Hepatocyte (in vitro differentiated cells): ENCODE data around the gene INCENP. TPM values are rescaled to one million over a fixed set of nuclear protein-coding genes. Genes with fewer than 3 reads are reported as not detected.

Source experiments
- DNase-seq: peaks from one replicate; pipeline ENCODE4 v3.0.0-alpha.2; 2016; ENCODE audit warnings: low spot score
- H2AFZ ChIP-seq: fragments of 200-600 bp; sonication (generic); 2 replicates; pipeline ENCODE4 v1.6.0; 2016; ENCODE audit warnings: antibody characterized with exemption, mild to moderate bottlenecking
- H3K27ac ChIP-seq: fragments of 200-600 bp; sonication (generic); 2 replicates; pipeline ENCODE4 v1.5.1; 2016; ENCODE audit warnings: mild to moderate bottlenecking
- H3K27me3 ChIP-seq: fragments of 200-600 bp; sonication (generic); 2 replicates; pipeline ENCODE4 v1.6.1; 2016
- H3K36me3 ChIP-seq: fragments of 200-600 bp; sonication (generic); replicated peaks from 2 replicates; pipeline ENCODE4 v1.5.1; 2016; ENCODE audit warnings: low read depth; ENCODE audit not compliant: insufficient read depth
- H3K4me1 ChIP-seq: fragments of 200-600 bp; sonication (generic); 2 replicates; pipeline ENCODE4 v1.5.1; 2016; ENCODE audit warnings: mild to moderate bottlenecking, moderate library complexity; ENCODE audit not compliant: insufficient read depth
- H3K4me2 ChIP-seq: fragments of 200-600 bp; sonication (generic); 2 replicates; pipeline ENCODE4 v1.6.0; 2016
- H3K4me3 ChIP-seq: fragments of 200-600 bp; sonication (generic); 2 replicates; pipeline ENCODE4 v1.5.1; 2016; ENCODE audit warnings: mild to moderate bottlenecking
- H3K79me2 ChIP-seq: fragments of 200-600 bp; sonication (generic); 2 replicates; pipeline ENCODE4 v1.6.0; 2017; ENCODE audit warnings: mild to moderate bottlenecking
- H3K9me2 ChIP-seq: fragments of 200-600 bp; sonication (generic); replicated peaks from 2 replicates; pipeline ENCODE4 v1.6.0; 2017; ENCODE audit warnings: mild to moderate bottlenecking; ENCODE audit not compliant: insufficient read depth
- H3K9me3 ChIP-seq: fragments of 200-600 bp; sonication (generic); 2 replicates; pipeline ENCODE4 v1.5.1; 2016; ENCODE audit warnings: low read depth, mild to moderate bottlenecking
- H4K20me1 ChIP-seq: fragments of 200-600 bp; sonication (generic); 2 replicates; pipeline ENCODE4 v1.6.0; 2016; ENCODE audit warnings: mild to moderate bottlenecking; ENCODE audit not compliant: insufficient read depth, poor library complexity, severe bottlenecking
- EZH2 ChIP-seq: fragments of 200-600 bp; sonication (generic); IDR thresholded peaks from 2 replicates; pipeline ENCODE4 v1.6.1; 2016; ENCODE audit warnings: antibody characterized with exemption, mild to moderate bottlenecking, borderline replicate concordance
- EZH2phosphoT487 ChIP-seq: fragments of 200-600 bp; sonication (generic); IDR thresholded peaks from one replicate; pipeline ENCODE4 v1.6.1; 2018; ENCODE audit warnings: antibody characterized with exemption, mild to moderate bottlenecking, low read depth, moderate library complexity; ENCODE audit not compliant: unreplicated experiment, severe bottlenecking
- WGBS: methylation state at CpG from one replicate; pipeline ENCODE4 v1.1.6; 2016; ENCODE audit warnings: low lambda C conversion rate; ENCODE audit errors: missing lambda C conversion rate; 5-methylcytosine and 5-hydroxymethylcytosine counted together
- polyA plus RNA-seq: library from polyadenylated mRNA; unstranded; fragments of >200 nt; fragmentation: Nextera tagmentation; extraction: Ambion mirVana; gene quantifications from 2 replicates; pipeline ENCODE4 v1.2.1, GENCODE V29; 2016
- total RNA-seq: library from RNA; depleted of rRNA; stranded (reverse); fragments of >200 nt; gene quantifications from 2 replicates; pipeline ENCODE4 v1.2.3, GENCODE V29; 2014
- TF ChIP-seq, protein P1 (sequence below): fragments of 200-600 bp; sonication (generic); IDR thresholded peaks from 2 replicates; pipeline ENCODE4 v1.5.1; 2016; ENCODE audit warnings: antibody characterized with exemption, mild to moderate bottlenecking; ENCODE audit not compliant: poor library complexity

The INCENP gene
- total and polyA plus RNA-seq, 2 experiments from 2014 or later = 2.2 to 12.8 TPM

DNA sequence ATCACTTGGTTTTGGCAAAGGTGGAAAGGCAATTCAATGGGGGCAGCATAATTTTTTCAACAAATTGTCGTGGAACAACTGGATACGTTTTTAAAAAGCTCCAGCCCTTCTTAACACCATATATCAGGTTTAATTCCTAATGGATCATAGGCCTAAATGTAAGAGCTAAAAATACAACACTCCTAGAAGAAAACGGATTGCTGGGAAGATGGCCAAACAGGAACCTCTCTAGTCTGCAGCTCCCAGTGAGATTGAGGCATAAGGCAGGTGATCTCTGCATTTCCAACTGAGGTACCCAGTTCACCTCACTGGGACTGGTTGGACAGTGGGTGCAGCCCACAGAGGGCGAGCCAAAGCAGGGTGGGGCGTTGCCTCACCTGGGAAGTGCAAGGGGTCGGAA, 33.8 kb downstream of the INCENP start:
- TF ChIP-seq, protein P1, sequence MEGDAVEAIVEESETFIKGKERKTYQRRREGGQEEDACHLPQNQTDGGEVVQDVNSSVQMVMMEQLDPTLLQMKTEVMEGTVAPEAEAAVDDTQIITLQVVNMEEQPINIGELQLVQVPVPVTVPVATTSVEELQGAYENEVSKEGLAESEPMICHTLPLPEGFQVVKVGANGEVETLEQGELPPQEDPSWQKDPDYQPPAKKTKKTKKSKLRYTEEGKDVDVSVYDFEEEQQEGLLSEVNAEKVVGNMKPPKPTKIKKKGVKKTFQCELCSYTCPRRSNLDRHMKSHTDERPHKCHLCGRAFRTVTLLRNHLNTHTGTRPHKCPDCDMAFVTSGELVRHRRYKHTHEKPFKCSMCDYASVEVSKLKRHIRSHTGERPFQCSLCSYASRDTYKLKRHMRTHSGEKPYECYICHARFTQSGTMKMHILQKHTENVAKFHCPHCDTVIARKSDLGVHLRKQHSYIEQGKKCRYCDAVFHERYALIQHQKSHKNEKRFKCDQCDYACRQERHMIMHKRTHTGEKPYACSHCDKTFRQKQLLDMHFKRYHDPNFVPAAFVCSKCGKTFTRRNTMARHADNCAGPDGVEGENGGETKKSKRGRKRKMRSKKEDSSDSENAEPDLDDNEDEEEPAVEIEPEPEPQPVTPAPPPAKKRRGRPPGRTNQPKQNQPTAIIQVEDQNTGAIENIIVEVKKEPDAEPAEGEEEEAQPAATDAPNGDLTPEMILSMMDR = no peak
- TF ChIP-seq EZH2phosphoT487 (no peak), EZH2 (no peak)
- WGBS = 88% methylated on average over 6 of the region's 6 CpGs
- Histone ChIP-seq H4K20me1 (no peaks in the 10 kb centered on the region), H3K4me3 (no peak overlapping the region), H3K36me3 (no peaks in the 10 kb centered on the region), H3K4me1 (no peaks in the 10 kb centered on the region), H3K4me2 (no peak overlapping the region), H3K9me2 (no peaks in the 10 kb centered on the region), H3K27ac (no peak overlapping the region), H3K27me3 (no peaks in the 10 kb centered on the region), H2AFZ (no peak overlapping the region), H3K79me2 (no peaks in the 10 kb centered on the region), H3K9me3 (no peaks in the 10 kb centered on the region)
- DNase-seq = no peak

DNA sequence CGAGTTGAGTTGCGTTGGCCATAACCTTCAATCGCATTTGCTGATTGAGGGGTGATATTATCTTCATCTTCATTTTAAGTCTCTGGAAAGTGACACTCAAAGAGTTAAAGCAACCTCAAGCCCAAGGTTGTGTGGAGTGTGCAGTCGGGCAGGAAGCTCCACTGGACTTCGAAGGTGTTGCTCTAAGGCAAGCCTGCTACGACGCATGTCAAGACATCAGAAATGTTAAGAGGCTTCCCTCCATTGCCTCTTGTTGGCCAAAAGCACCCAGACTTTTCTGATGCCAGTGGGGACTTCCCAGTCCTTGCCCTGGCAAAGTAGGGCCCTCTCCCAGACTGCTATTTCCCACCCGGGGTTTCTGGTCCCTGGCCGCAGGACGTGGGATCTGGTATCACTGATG, 42.6 kb downstream of the INCENP start:
- Histone ChIP-seq H3K4me1 (no peaks in the 10 kb centered on the region), H3K4me2 (no peak overlapping the region), H3K9me2 (no peaks in the 10 kb centered on the region), H3K4me3 (no peak overlapping the region), H3K27ac (no peak overlapping the region), H3K9me3 (no peaks in the 10 kb centered on the region), H2AFZ (no peak overlapping the region), H3K27me3 (peaks cover 3% of the 10 kb centered on the region), H3K79me2 (no peaks in the 10 kb centered on the region), H4K20me1 (no peaks in the 10 kb centered on the region), H3K36me3 (no peaks in the 10 kb centered on the region)
- TF ChIP-seq EZH2 (no peak), EZH2phosphoT487 (no peak)
- TF ChIP-seq, protein P1 = no peak
- 88% methylated on average over 10 of the region's 10 CpGs for WGBS
- no peak for DNase-seq

DNA sequence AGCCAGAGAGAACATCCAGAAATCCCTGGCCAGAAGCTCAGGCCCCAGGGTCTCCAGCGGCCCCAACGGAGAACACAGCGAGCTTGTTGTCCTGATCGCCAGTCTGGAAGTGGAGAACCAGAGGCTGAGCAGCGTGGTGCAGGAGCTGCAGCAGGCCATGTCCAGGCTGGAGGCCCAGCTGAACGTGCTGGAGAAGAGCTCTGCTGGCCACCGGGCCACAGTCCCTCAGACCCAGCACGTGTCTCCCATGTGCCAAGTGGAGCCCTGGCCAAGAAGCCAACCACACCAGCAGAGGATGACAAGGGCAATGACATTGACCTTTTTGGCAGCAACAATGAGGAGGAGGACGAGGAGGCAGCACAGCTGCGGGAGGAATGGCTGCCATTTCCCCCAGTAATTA, 45.6 kb downstream of the INCENP start:
- H2AFZ ChIP-seq = no peak overlapping the region
- H3K27me3 ChIP-seq = peaks cover 23% of the 10 kb centered on the region
- H3K4me3 ChIP-seq = no peak overlapping the region
- H3K79me2 ChIP-seq = no peaks in the 10 kb centered on the region
- WGBS = 92% methylated on average over 10 of the region's 10 CpGs
- H3K9me3 ChIP-seq = no peaks in the 10 kb centered on the region
- H3K36me3 ChIP-seq = no peaks in the 10 kb centered on the region
- no peak for DNase-seq
- no peaks in the 10 kb centered on the region for H4K20me1 ChIP-seq
- H3K4me1 ChIP-seq = no peaks in the 10 kb centered on the region
- H3K27ac ChIP-seq = no peak overlapping the region
- H3K4me2 ChIP-seq = no peak overlapping the region
- H3K9me2 ChIP-seq = no peaks in the 10 kb centered on the region
- TF ChIP-seq EZH2 (no peak), EZH2phosphoT487 (no peak)
- TF ChIP-seq, protein P1 = no peak

DNA sequence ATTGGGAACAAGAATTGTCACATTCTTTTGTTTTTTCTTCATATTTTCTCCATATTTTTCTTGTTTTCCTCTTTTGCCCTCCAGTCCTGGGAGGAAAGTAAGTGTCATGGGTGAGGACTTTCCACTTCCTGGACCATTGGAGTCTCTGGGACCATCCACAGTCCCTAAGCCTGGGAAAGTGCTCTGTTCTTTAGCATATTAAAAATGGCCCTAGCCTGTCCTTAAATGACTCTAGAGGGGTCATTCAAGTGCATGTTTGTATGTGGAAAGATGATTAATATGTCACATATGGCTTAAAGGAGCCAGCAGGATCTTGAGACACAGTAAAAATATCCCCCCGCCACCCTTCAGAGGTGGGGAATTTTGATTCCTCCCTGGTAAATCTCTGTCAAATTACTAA, 46.1 kb downstream of the INCENP start:
- Histone ChIP-seq H3K36me3 (no peaks in the 10 kb centered on the region), H3K27me3 (peaks cover 23% of the 10 kb centered on the region), H3K9me2 (no peaks in the 10 kb centered on the region), H3K4me1 (no peaks in the 10 kb centered on the region), H4K20me1 (no peaks in the 10 kb centered on the region), H3K79me2 (no peaks in the 10 kb centered on the region), H3K27ac (no peak overlapping the region), H3K4me3 (no peak overlapping the region), H3K4me2 (no peak overlapping the region), H2AFZ (no peak overlapping the region), H3K9me3 (no peaks in the 10 kb centered on the region)
- WGBS = 93% methylated on average over 1 of the region's 1 CpG
- DNase-seq = no peak
- TF ChIP-seq EZH2 = no peak
- TF ChIP-seq, protein P1 = no peak
- no peak for TF ChIP-seq EZH2phosphoT487
